Measurements from ENCODE around the gene TPGS2.

DNA sequence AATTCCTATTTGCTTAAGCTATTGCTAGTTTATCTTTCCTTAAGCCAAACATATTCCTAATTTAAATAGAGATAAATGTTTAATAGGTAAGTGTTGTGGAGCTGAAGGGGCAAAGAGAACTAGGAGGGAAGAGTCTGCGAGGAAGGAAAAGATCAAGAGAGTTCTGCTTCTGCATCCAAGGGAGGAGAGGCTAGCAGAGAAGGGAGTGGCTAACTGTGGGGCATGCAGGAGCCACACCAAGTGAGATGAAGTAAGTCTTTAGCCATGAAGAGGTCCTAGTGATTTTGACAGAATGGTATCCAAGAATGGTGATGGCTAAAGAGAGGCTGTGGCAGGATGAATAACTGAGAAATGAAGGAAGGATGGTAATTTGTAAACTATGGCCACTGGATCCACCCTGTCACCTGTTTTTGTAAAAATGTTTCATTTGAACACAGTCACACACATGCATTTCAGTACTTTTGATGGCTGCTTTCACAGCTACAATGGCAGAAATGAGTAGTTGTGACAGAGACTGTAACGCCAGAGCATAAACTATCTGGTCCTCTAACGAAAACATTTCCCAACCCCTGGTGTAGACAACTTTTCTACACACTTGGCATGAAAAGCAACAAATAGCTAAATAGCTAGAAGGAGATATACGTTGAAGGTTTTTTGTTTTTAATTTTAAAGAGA is 15.6 kb downstream of the TPGS2 start:
- no peak for TF ChIP-seq CTCF (IDR thresholded peaks at IDR 0.05)
- TF ChIP-seq POLR2A (IDR thresholded peaks at IDR 0.05), result no peak
